Neuronal stem cell (in vitro differentiated cells): ENCODE results near the gene LPAR1.

Source experiments
- DNase-seq: peaks from one replicate; pipeline ENCODE4 v3.0.0-alpha.2; 2013; ENCODE audit warnings: low spot score
- H2AFZ ChIP-seq: one replicate; pipeline ENCODE4 v1.6.1; 2013; ENCODE audit warnings: mild to moderate bottlenecking, low read length, inconsistent platforms
- H2AK5ac ChIP-seq: 2 replicates; pipeline ENCODE4 v1.6.1; 2013; ENCODE audit warnings: low read depth, mild to moderate bottlenecking, inconsistent platforms, low read length, moderate library complexity, mixed read lengths
- H2BK120ac ChIP-seq: 2 replicates; pipeline ENCODE4 v1.6.1; 2013; ENCODE audit warnings: low read depth, mild to moderate bottlenecking, inconsistent platforms, low read length, moderate library complexity, mixed read lengths
- H2BK12ac ChIP-seq: one replicate; pipeline ENCODE4 v1.6.1; 2013; ENCODE audit warnings: low read length, inconsistent platforms
- H2BK15ac ChIP-seq: 2 replicates; pipeline ENCODE4 v1.6.1; 2013; ENCODE audit warnings: mild to moderate bottlenecking, low read length, inconsistent platforms, mixed read lengths
- H2BK5ac ChIP-seq: one replicate; pipeline ENCODE4 v1.6.1; 2013; ENCODE audit warnings: inconsistent platforms, mild to moderate bottlenecking, low read length, moderate library complexity
- H3K14ac ChIP-seq: one replicate; pipeline ENCODE4 v1.6.1; 2013; ENCODE audit warnings: low read length, inconsistent platforms
- H3K18ac ChIP-seq: 2 replicates; pipeline ENCODE4 v1.6.1; 2013; ENCODE audit warnings: low read length, inconsistent platforms
- H3K23ac ChIP-seq: 2 replicates; pipeline ENCODE4 v1.6.1; 2013; ENCODE audit warnings: low read depth, mild to moderate bottlenecking, mixed read lengths, low read length, inconsistent platforms; ENCODE audit not compliant: poor library complexity
- H3K27ac ChIP-seq: replicated peaks from 3 replicates; pipeline ENCODE4 v1.5.1; 2013; ENCODE audit warnings: low read length, inconsistent platforms
- H3K27me3 ChIP-seq, 3 experiments: 2 replicates each; pipeline ENCODE4 v1.6.1; 2013; ENCODE audit warnings: low read length in 3 of 3, mild to moderate bottlenecking in 2 of 3, inconsistent platforms in 1 of 3, low read depth in 1 of 3, mixed read lengths in 1 of 3, moderate library complexity in 1 of 3; ENCODE audit not compliant: control insufficient read depth in 3 of 3, insufficient read depth in 3 of 3
- H3K36me3 ChIP-seq, 2 donors: replicated peaks in 1 of 2; 2 replicates each; pipeline ENCODE4 v1.6.1; 2013; ENCODE audit warnings: low read length in 2 of 2; ENCODE audit not compliant: control insufficient read depth in 2 of 2, insufficient read depth in 2 of 2
- H3K4ac ChIP-seq: 2 replicates; pipeline ENCODE4 v1.6.1; 2013; ENCODE audit warnings: inconsistent platforms, mild to moderate bottlenecking, low read length, moderate library complexity
- H3K4me1 ChIP-seq, 2 donors: 1 replicate in 1 of 2; 2 replicates in 1 of 2; pipeline ENCODE4 v1.6.1; 2013; ENCODE audit warnings: low read length in 2 of 2, low read depth in 1 of 2; ENCODE audit not compliant: control insufficient read depth in 2 of 2, insufficient read depth in 1 of 2
- H3K4me2 ChIP-seq: one replicate; pipeline ENCODE4 v1.6.1; 2013; ENCODE audit warnings: mild to moderate bottlenecking, low read length, inconsistent platforms; ENCODE audit not compliant: insufficient read depth, poor library complexity, severe bottlenecking
- H3K4me3 ChIP-seq, 2 donors: 2 replicates each; pipeline ENCODE4 v1.5.1; 2013; ENCODE audit warnings: low read length in 2 of 2, mild to moderate bottlenecking in 2 of 2, inconsistent platforms in 1 of 2, moderate library complexity in 1 of 2
- H3K79me1 ChIP-seq: one replicate; pipeline ENCODE4 v1.6.1; 2013; ENCODE audit warnings: low read depth, mild to moderate bottlenecking, inconsistent platforms, low read length, moderate library complexity
- H3K9ac ChIP-seq: one replicate; pipeline ENCODE4 v1.6.1; 2013; ENCODE audit warnings: mild to moderate bottlenecking, low read depth, low read length, inconsistent platforms; ENCODE audit not compliant: poor library complexity
- H3K9me3 ChIP-seq, 2 donors: replicated peaks in 1 of 2; 2 replicates each; pipeline versions ENCODE3 to v1.6.1; 2013; ENCODE audit warnings: low read length in 2 of 2, mild to moderate bottlenecking in 2 of 2, inconsistent platforms in 1 of 2, low read depth in 1 of 2, mixed read lengths in 1 of 2, moderate library complexity in 1 of 2; ENCODE audit not compliant: control insufficient read depth in 2 of 2, insufficient read depth in 1 of 2
- H4K8ac ChIP-seq: one replicate; pipeline ENCODE4 v1.6.1; 2013; ENCODE audit warnings: low read depth, mild to moderate bottlenecking, inconsistent platforms, low read length, moderate library complexity
- H4K91ac ChIP-seq: one replicate; pipeline ENCODE4 v1.6.1; 2013; ENCODE audit warnings: low read length, low read depth, mild to moderate bottlenecking, inconsistent platforms; ENCODE audit not compliant: poor library complexity
- WGBS, 2 donors: extraction: QIAGEN DNeasy Blood & Tissue Kit; methylation state at CpG; one replicate each; pipeline ENCODE4 v1.1.7; 2013; ENCODE audit warnings: missing lambda C conversion rate in 2 of 2, mixed read lengths in 1 of 2; ENCODE audit not compliant: insufficient read length in 2 of 2, insufficient replicate concordance in 1 of 2; ENCODE audit errors: extremely low coverage in 2 of 2; 5-methylcytosine and 5-hydroxymethylcytosine counted together

Gene LPAR1

GRCh38 chr9:110980261-110980660 lies 58.0 kb downstream of the LPAR1 start:
- Histone ChIP-seq H2BK15ac (no peak overlapping the region), H3K27me3 (peaks cover 0 to 1% (median 0%) of the 10 kb centered on the region in 3 experiments), H3K4ac (no peak overlapping the region), H2BK120ac (no peak overlapping the region), H3K36me3 (no peaks in the 10 kb centered on the region), H2BK12ac (no peak overlapping the region), H4K8ac (no peak overlapping the region), H3K18ac (no peak overlapping the region), H3K4me2 (no peak overlapping the region), H3K23ac (no peak overlapping the region), H3K9me3 (peaks cover 0 to 3% of the 10 kb centered on the region in 2 donors), H4K91ac (no peak overlapping the region), H3K27ac (no peak overlapping the region), H2BK5ac (no peak overlapping the region), H3K9ac (no peak overlapping the region), H2AFZ (no peak overlapping the region), H3K79me1 (no peaks in the 10 kb centered on the region), H3K4me1 (peaks cover 0 to 5% of the 10 kb centered on the region in 2 donors), H2AK5ac (no peak overlapping the region), H3K14ac (no peak overlapping the region), H3K4me3 (no peak overlapping the region)
- no CpG with 5 or more reads among the region's 3 CpGs for WGBS, 2 donors
- DNase-seq, result no peak

- DNase-seq, result no peak
- Histone ChIP-seq H3K4me2 (no peak overlapping the region), H3K79me1 (no peaks in the 10 kb centered on the region), H2BK5ac (no peak overlapping the region), H3K9ac (no peak overlapping the region), H3K36me3 (no peaks in the 10 kb centered on the region), H2BK12ac (no peak overlapping the region), H4K91ac (no peak overlapping the region), H2BK15ac (no peak overlapping the region), H3K4me3 (no peak overlapping the region), H2AFZ (no peak overlapping the region), H3K4ac (no peak overlapping the region), H3K14ac (no peak overlapping the region), H3K9me3 (peaks cover 0 to 3% of the 10 kb centered on the region in 2 donors), H3K23ac (no peak overlapping the region), H3K27me3 (peaks cover 0 to 1% (median 0%) of the 10 kb centered on the region in 3 experiments), H2AK5ac (no peak overlapping the region), H3K27ac (no peak overlapping the region), H3K18ac (no peak overlapping the region), H3K4me1 (peaks cover 0 to 5% of the 10 kb centered on the region in 2 donors), H2BK120ac (no peak overlapping the region), H4K8ac (no peak overlapping the region)
These were observed 58.6 kb downstream of the LPAR1 start for GRCh38 chr9:110979636-110980035.

GRCh38 chr9:110978516-110978915 lies 59.8 kb downstream of the LPAR1 start:
- peaks cover 0 to under 1% of the 10 kb centered on the region in 2 donors for H3K36me3 ChIP-seq
- H4K8ac ChIP-seq, result no peak overlapping the region
- H3K79me1 ChIP-seq, result no peaks in the 10 kb centered on the region
- no peak overlapping the region for H2BK15ac ChIP-seq
- no peak overlapping the region for H3K14ac ChIP-seq
- H4K91ac ChIP-seq, result no peak overlapping the region
- H2BK12ac ChIP-seq, result no peak overlapping the region
- H3K18ac ChIP-seq, result no peak overlapping the region
- peaks cover 0 to 5% of the 10 kb centered on the region in 2 donors for H3K4me1 ChIP-seq
- H3K27me3 ChIP-seq, result peaks cover 0 to 1% (median 0%) of the 10 kb centered on the region in 3 experiments
- DNase-seq, result no peak
- no CpG with 5 or more reads among the region's 3 CpGs for WGBS, 2 donors
- H2BK5ac ChIP-seq, result no peak overlapping the region
- no peak overlapping the region for H2AK5ac ChIP-seq
- H2AFZ ChIP-seq, result no peak overlapping the region
- no peak overlapping the region for H3K23ac ChIP-seq
- no peak overlapping the region for H3K27ac ChIP-seq
- H3K4ac ChIP-seq, result no peak overlapping the region
- no peak overlapping the region for H3K4me2 ChIP-seq
- no peak overlapping the region for H3K9ac ChIP-seq
- no peak overlapping the region for H2BK120ac ChIP-seq
- no peak overlapping the region for H3K4me3 ChIP-seq
- H3K9me3 ChIP-seq, result peaks cover 0 to 3% of the 10 kb centered on the region in 2 donors

- Histone ChIP-seq H2AK5ac (no peak overlapping the region), H3K27me3 (peaks cover 0 to 1% (median 0%) of the 10 kb centered on the region in 3 experiments), H3K27ac (no peak overlapping the region), H2AFZ (no peak overlapping the region), H4K8ac (no peak overlapping the region), H2BK15ac (no peak overlapping the region), H3K36me3 (peaks cover 2 to 11% of the 10 kb centered on the region in 2 donors), H2BK5ac (no peak overlapping the region), H3K18ac (no peak overlapping the region), H3K4me2 (no peak overlapping the region), H3K9ac (no peak overlapping the region), H3K9me3 (no peaks in the 10 kb centered on the region), H3K23ac (no peak overlapping the region), H3K4me1 (peaks cover 0 to 5% of the 10 kb centered on the region in 2 donors), H3K14ac (no peak overlapping the region), H3K4me3 (no peak overlapping the region), H2BK120ac (no peak overlapping the region), H3K79me1 (no peaks in the 10 kb centered on the region), H3K4ac (no peak overlapping the region), H2BK12ac (no peak overlapping the region), H4K91ac (no peak overlapping the region)
- WGBS, 2 donors, result no CpG with 5 or more reads among the region's 3 CpGs
- DNase-seq, result no peak
These were observed 61.0 kb downstream of the LPAR1 start for GRCh38 chr9:110977259-110977709.
